Neural crest cell (in vitro differentiated cells): ENCODE results near the gene CD248. TPM values are rescaled to one million over a fixed set of nuclear protein-coding genes. Genes with fewer than 3 reads are reported as not detected.

ENCODE experiments used
- DNase-seq: peaks from one replicate; pipeline ENCODE4 v3.0.0; 2021; ENCODE audit warnings: low read depth, mixed read lengths, low spot score
- H3K27ac Mint-ChIP-seq: one replicate; pipeline ENCODE4 v1.8.0; 2021; ENCODE audit warnings: mild to moderate bottlenecking, mixed read lengths; ENCODE audit not compliant: unreplicated experiment
- H3K27me3 Mint-ChIP-seq: 2 replicates; pipeline ENCODE4 v1.8.0; 2021; ENCODE audit warnings: low read depth, mild to moderate bottlenecking, mixed read lengths
- H3K36me3 Mint-ChIP-seq: 2 replicates; pipeline ENCODE4 v1.8.0; 2021; ENCODE audit warnings: low read depth, mild to moderate bottlenecking, mixed read lengths
- H3K4me1 Mint-ChIP-seq: 2 replicates; pipeline ENCODE4 v1.8.0; 2021; ENCODE audit warnings: mixed read lengths
- H3K4me3 Mint-ChIP-seq: one replicate; pipeline ENCODE4 v1.8.0; 2021; ENCODE audit warnings: mild to moderate bottlenecking, mixed read lengths
- H3K9me3 Mint-ChIP-seq: 2 replicates; pipeline ENCODE4 v1.8.0; 2021; ENCODE audit warnings: mixed read lengths
- CTCF ChIP-seq: fragments of 200-600 bp; sonication (generic); conservative IDR thresholded peaks from 2 replicates; pipeline ENCODE4 v1.5.0; 2021; ENCODE audit warnings: antibody characterized with exemption, mild to moderate bottlenecking
- total RNA-seq: library from RNA; stranded (reverse); gene quantifications from 2 replicates; pipeline ENCODE4 v1.2.1, GENCODE V29; 2021

The CD248 gene
- total RNA-seq, 1 donor from 2014 or later = 4.2 TPM

- H3K4me3 Mint-ChIP-seq = peak overlapping the region; percentile 74
- TF ChIP-seq CTCF = peak; percentile 48
- H3K36me3 Mint-ChIP-seq = peaks cover 4% of the 10 kb centered on the region
- peaks cover 5% of the 10 kb centered on the region for H3K27me3 Mint-ChIP-seq
- DNase-seq = no peak
- H3K27ac Mint-ChIP-seq = no peak overlapping the region
- H3K4me1 Mint-ChIP-seq = peaks cover 23% of the 10 kb centered on the region
- H3K9me3 Mint-ChIP-seq = no peaks in the 10 kb centered on the region
Observed at GRCh38 chr11:66264914-66265313, 51.9 kb downstream of the CD248 start.

Other genes starting within 250 kb of the CD248 start
- 47.9 and 54.3 TPM in 2 replicates for gene PACS1, start 246.8 kb downstream of the CD248 start, total RNA-seq
- gene KLC2, start 59.3 kb downstream of the CD248 start, total RNA-seq = 64.5 and 70.8 TPM in 2 replicates
- gene RAB1B, start 48.4 kb downstream of the CD248 start, total RNA-seq = 114 and 116 TPM in 2 replicates
- gene CNIH2, start 38.9 kb downstream of the CD248 start, total RNA-seq = 44.6 and 46.0 TPM in 2 replicates
- 59.4 and 60.9 TPM in 2 replicates for gene YIF1A, start 27.9 kb downstream of the CD248 start, total RNA-seq
- gene TMEM151A, start 25.1 kb downstream of the CD248 start, total RNA-seq = 0.57 and 1.0 TPM in 2 replicates
- 3.7 and 4.3 TPM in 2 replicates for gene RIN1, start 19.4 kb upstream of the CD248 start, total RNA-seq
- gene BRMS1, start 28.1 kb upstream of the CD248 start, total RNA-seq = 40.2 and 49.0 TPM in 2 replicates
- gene B4GAT1, start 30.6 kb upstream of the CD248 start, total RNA-seq = 43.3 and 43.8 TPM in 2 replicates
- gene SLC29A2, start 54.7 kb upstream of the CD248 start, total RNA-seq = 38.7 and 39.5 TPM in 2 replicates
- gene NPAS4, start 104.0 kb upstream of the CD248 start, total RNA-seq = 0.14 and 0.63 TPM in 2 replicates
- 91.4 and 92.7 TPM in 2 replicates for gene MRPL11, start 121.8 kb upstream of the CD248 start, total RNA-seq
- gene PELI3, start 149.9 kb upstream of the CD248 start, total RNA-seq = 13.3 and 13.6 TPM in 2 replicates
- gene DPP3, start 163.4 kb upstream of the CD248 start, total RNA-seq = 66.8 and 68.9 TPM in 2 replicates
- gene BBS1, start 193.6 kb upstream of the CD248 start, total RNA-seq = 54.7 and 56.1 TPM in 2 replicates
- 7.3 and 7.7 TPM in 2 replicates for gene ZDHHC24, start 229.0 kb upstream of the CD248 start, total RNA-seq
- gene ACTN3, start 229.9 kb upstream of the CD248 start, total RNA-seq = 0.16 and 0.35 TPM in 2 replicates